Gastroesophageal sphincter (tissue), 4 donors: ENCODE measurements around the gene ST8SIA6. TPM values are rescaled to one million over a fixed set of nuclear protein-coding genes. Genes with fewer than 3 reads are reported as not detected.

Experiments
- ATAC-seq: fragments of 150-250 bp; one replicate; pipeline ENCODE4 v1.9.1; 2016; ENCODE audit warnings: mild to moderate bottlenecking, moderate library complexity
- H3K27ac ChIP-seq, 4 donors: fragments of 200-600 bp; sonication (generic) in 3 of 4; 1 replicate in 3 of 4; 2 replicates in 1 of 4; pipeline ENCODE4 v1.5.1; 2016 to 2019
- H3K27me3 ChIP-seq: fragments of 200-600 bp; sonication (generic); one replicate; pipeline ENCODE4 v1.5.1; 2019
- H3K36me3 ChIP-seq, 2 donors: fragments of 200-600 bp; sonication (generic); one replicate each; pipeline ENCODE4 v1.5.1; 2019; ENCODE audit warnings: control low read depth in 1 of 2
- H3K4me1 ChIP-seq, 3 donors: fragments of 200-600 bp; sonication (generic); 1 replicate in 2 of 3; 2 replicates in 1 of 3; pipeline ENCODE4 v1.5.1; 2016 to 2019; ENCODE audit warnings: control low read depth in 2 of 3
- H3K4me3 ChIP-seq, 2 donors: fragments of 200-600 bp; sonication (generic); one replicate each; pipeline ENCODE4 v1.5.1; 2019; ENCODE audit warnings: mild to moderate bottlenecking in 1 of 2, moderate library complexity in 1 of 2
- H3K9me3 ChIP-seq, 3 donors: fragments of 200-600 bp; sonication (generic); one replicate each; pipeline ENCODE4 v1.5.1; 2017 to 2019; ENCODE audit warnings: control low read depth in 2 of 3
- CTCF ChIP-seq, 4 experiments: fragments of 200-600 bp in 2 of 4; fragments of 450-650 bp in 2 of 4; sonication (generic) in 1 of 4; IDR thresholded peaks; one replicate each; pipeline ENCODE4 v1.5.1; 2017 to 2019; ENCODE audit warnings: antibody characterized with exemption in 4 of 4, mild to moderate bottlenecking in 2 of 4, moderate library complexity in 2 of 4
- EP300 ChIP-seq: sonication (generic); formaldehyde crosslinking; IDR thresholded peaks from one replicate; pipeline ENCODE4 v1.6.1; 2017; ENCODE audit warnings: antibody characterized with exemption, mild to moderate bottlenecking
- POLR2A ChIP-seq, 2 donors: fragments of 450-650 bp; IDR thresholded peaks; one replicate each; pipeline ENCODE4 v1.6.1; 2017; ENCODE audit warnings: antibody characterized with exemption in 2 of 2, mild to moderate bottlenecking in 2 of 2, moderate library complexity in 1 of 2
- POLR2AphosphoS5 ChIP-seq: sonication (generic); formaldehyde crosslinking; IDR thresholded peaks from one replicate; pipeline ENCODE4 v1.6.1; 2017; ENCODE audit warnings: antibody characterized with exemption
- WGBS, 2 donors: methylation state at CpG; one replicate each; pipeline ENCODE4 v1.1.5; 2018; ENCODE audit warnings: low coverage in 1 of 2; 5-methylcytosine and 5-hydroxymethylcytosine counted together
- total RNA-seq, 4 donors: library from RNA; depleted of rRNA; stranded (reverse); fragments of >200 nt; gene quantifications; one replicate each; pipeline ENCODE4 v1.1.0, GENCODE V29; 2016

The ST8SIA6 gene
- total RNA-seq, 4 donors from 2014 or later, result 1.5 to 1.9 TPM; not detected in 2

GRCh38 chr10:17343118-17343517 lies 111.3 kb downstream of the ST8SIA6 start:
- 79 to 80% methylated on average over 2 to 3 of the region's 3 CpGs for WGBS, 2 donors
- TF ChIP-seq EP300 (no peak), POLR2A (IDR thresholded peaks at IDR 0.05) (no peak), POLR2AphosphoS5 (no peak), CTCF (IDR thresholded peaks at IDR 0.05) (no peak)
- no peak overlapping the region for H3K4me3 ChIP-seq
- no peak overlapping the region for H3K27ac ChIP-seq
- H3K27me3 ChIP-seq, result no peaks in the 10 kb centered on the region
- peaks cover 0 to 13% (median 0%) of the 10 kb centered on the region in 3 donors for H3K9me3 ChIP-seq
- H3K36me3 ChIP-seq, result no peaks in the 10 kb centered on the region
- H3K4me1 ChIP-seq, result peaks cover 0 to under 1% (median 0%) of the 10 kb centered on the region in 3 donors
- no peak for ATAC-seq

- TF ChIP-seq POLR2A (IDR thresholded peaks at IDR 0.05), result no peak
- no peak for TF ChIP-seq CTCF (IDR thresholded peaks at IDR 0.05)
- no peak for TF ChIP-seq POLR2AphosphoS5
- TF ChIP-seq EP300, result no peak
- H3K27me3 ChIP-seq, result no peaks in the 10 kb centered on the region
- WGBS, 2 donors, result 75 to 81% methylated on average over 9 to 13 of the region's 13 CpGs
- H3K4me3 ChIP-seq, result no peak overlapping the region
- no peaks in the 10 kb centered on the region for H3K4me1 ChIP-seq
- peaks cover 0 to 13% (median 0%) of the 10 kb centered on the region in 3 donors for H3K9me3 ChIP-seq
- no peak for ATAC-seq
- H3K27ac ChIP-seq, result no peak overlapping the region
- H3K36me3 ChIP-seq, result no peaks in the 10 kb centered on the region
Observed at GRCh38 chr10:17340144-17340829, 114.1 kb downstream of the ST8SIA6 start.

GRCh38 chr10:17335065-17335464 lies 119.3 kb downstream of the ST8SIA6 start:
- TF ChIP-seq EP300 (no peak), CTCF (IDR thresholded peaks at IDR 0.05) (no peak), POLR2A (IDR thresholded peaks at IDR 0.05) (no peak)
- Histone ChIP-seq H3K27ac (no peak overlapping the region), H3K9me3 (peaks cover 0 to 2% (median 0%) of the 10 kb centered on the region in 3 donors), H3K36me3 (no peaks in the 10 kb centered on the region), H3K27me3 (no peaks in the 10 kb centered on the region), H3K4me1 (no peaks in the 10 kb centered on the region), H3K4me3 (no peak overlapping the region)
- 54 to 89% methylated on average over 1 to 2 of the region's 2 CpGs for WGBS, 2 donors
- ATAC-seq, result no peak

GRCh38 chr10:17330501-17330900 lies 123.9 kb downstream of the ST8SIA6 start:
- WGBS, 2 donors, result 33 to 48% methylated on average over 2 of the region's 2 CpGs
- no peak for ATAC-seq

More at GRCh38 chr10:17330501-17330900, 123.9 kb downstream of the ST8SIA6 start:
- Histone ChIP-seq H3K27me3 (no peaks in the 10 kb centered on the region), H3K36me3 (no peaks in the 10 kb centered on the region), H3K4me1 (no peaks in the 10 kb centered on the region), H3K9me3 (no peaks in the 10 kb centered on the region), H3K27ac (no peak overlapping the region), H3K4me3 (no peak overlapping the region)
- TF ChIP-seq EP300 (no peak), POLR2A (IDR thresholded peaks at IDR 0.05) (no peak), CTCF (IDR thresholded peaks at IDR 0.05) (no peak), POLR2AphosphoS5 (no peak)
